SK-N-MC (cell line): Measurements from ENCODE around the gene CFP.
A peak's percentile ranks its signal among the peaks of the same experiment; 100 is the strongest.
"Not testable (repeated sequence)": the region's sequence is repeated elsewhere in the genome, so short reads cannot be mapped to it uniquely, and the experiment has no call there.

Experiments used
- DNase-seq: peaks from one replicate; pipeline ENCODE4 v3.0.0-alpha.2; 2011; ENCODE audit warnings: low read depth, low spot score
- H3K27ac ChIP-seq: fragments of 200-600 bp; sonication (generic); 2 replicates; pipeline ENCODE4 v1.5.1; 2016; ENCODE audit warnings: mixed run types
- H3K36me3 ChIP-seq: fragments of 200-600 bp; sonication (generic); 2 replicates; pipeline ENCODE4 v1.6.1; 2017; ENCODE audit warnings: antibody characterized with exemption, low read length, mixed read lengths; ENCODE audit not compliant: insufficient read depth
- H3K4me3 ChIP-seq: fragments of 200-600 bp; sonication (generic); 2 replicates; pipeline ENCODE4 v1.5.1; 2016
- H3K9ac ChIP-seq: fragments of 200-600 bp; sonication (generic); 2 replicates; pipeline ENCODE4 v1.8.0; 2017; ENCODE audit warnings: mixed run types, mixed read lengths; ENCODE audit not compliant: insufficient read length
- H3K9me3 ChIP-seq: fragments of 200-600 bp; sonication (generic); 2 replicates; pipeline ENCODE4 v1.6.1; 2017; ENCODE audit warnings: low read depth, mild to moderate bottlenecking, antibody characterized with exemption, low read length, moderate library complexity, mixed read lengths
- EZH2 ChIP-seq: fragments of 200-600 bp; sonication (generic); IDR thresholded peaks from one replicate; pipeline ENCODE4 v1.6.1; 2017; ENCODE audit warnings: antibody characterized with exemption
- FOXP2 ChIP-seq: optimal IDR thresholded peaks from 2 replicates; pipeline ENCODE3; 2011; ENCODE audit warnings: mild to moderate bottlenecking, moderate library complexity; ENCODE audit not compliant: insufficient read depth; ENCODE audit errors: extremely low read length, control extremely low read depth
- POLR2AphosphoS5 ChIP-seq: IDR thresholded peaks from 2 replicates; pipeline ENCODE4 v1.6.1; 2012; ENCODE audit warnings: mild to moderate bottlenecking, low read depth, low read length, borderline replicate concordance

Gene CFP

GRCh38 chrX:47607091-47607490, 22.6 kb downstream of the CFP start:
- H3K9me3 ChIP-seq = no peaks in the 10 kb centered on the region
- H3K27ac ChIP-seq = peak overlapping the region; percentile 98
- H3K4me3 ChIP-seq = no peak overlapping the region
- TF ChIP-seq FOXP2 (no peak), POLR2AphosphoS5 (no peak), EZH2 (no peak)
- H3K36me3 ChIP-seq = no peaks in the 10 kb centered on the region; the same call in 1 of the 2 replicates
- H3K9ac ChIP-seq = peak overlapping the region; percentile 10
- no peak for DNase-seq

GRCh38 chrX:47605024-47605423, 24.7 kb downstream of the CFP start:
- Histone ChIP-seq H3K36me3 (peaks cover 7% of the 10 kb centered on the region; the same call in 1 of the 2 replicates), H3K9ac (peak overlapping the region; percentile 11), H3K4me3 (no peak overlapping the region), H3K9me3 (no peaks in the 10 kb centered on the region), H3K27ac (0 out of 2 replicates have a peak overlapping the region, but pooled peaks have one; percentile 55)
- TF ChIP-seq POLR2AphosphoS5 = no peak
- no peak for TF ChIP-seq EZH2
- TF ChIP-seq FOXP2 = no peak
- DNase-seq = no peak

- H3K9me3 ChIP-seq, H3K4me3 ChIP-seq, H3K36me3 ChIP-seq, H3K27ac ChIP-seq, DNase-seq, H3K9ac ChIP-seq: not testable (repeated sequence)
Observed at GRCh38 chrX:47603125-47603524, 26.6 kb downstream of the CFP start.

GRCh38 chrX:47597222-47597621, 32.5 kb downstream of the CFP start:
- DNase-seq = no peak
- peaks cover 14% of the 10 kb centered on the region; the same call in 1 of the 2 replicates for H3K36me3 ChIP-seq
- no peak overlapping the region for H3K27ac ChIP-seq
- no peaks in the 10 kb centered on the region for H3K9me3 ChIP-seq
- no peak overlapping the region for H3K9ac ChIP-seq
- H3K4me3 ChIP-seq = no peak overlapping the region
- TF ChIP-seq EZH2 (no peak), POLR2AphosphoS5 (no peak), FOXP2 (no peak)

GRCh38 chrX:47596256-47596655, 33.5 kb downstream of the CFP start:
- peak overlapping the region; percentile 52; the same call in 1 of the 2 replicates for H3K4me3 ChIP-seq
- no peak overlapping the region for H3K9ac ChIP-seq

GRCh38 chrX:47595716-47596251, 33.9 kb downstream of the CFP start:
- peak overlapping the region; percentile 17 for H3K9ac ChIP-seq
- no peak for TF ChIP-seq POLR2AphosphoS5
- no peak for TF ChIP-seq EZH2
- no peak for TF ChIP-seq FOXP2
- peak overlapping the region; percentile 52 for H3K4me3 ChIP-seq
- peaks cover 14% of the 10 kb centered on the region; the same call in 1 of the 2 replicates for H3K36me3 ChIP-seq
- no peak for DNase-seq
- peak overlapping the region; percentile 83 for H3K27ac ChIP-seq
- H3K9me3 ChIP-seq = no peaks in the 10 kb centered on the region

More at GRCh38 chrX:47596256-47596655, 33.5 kb downstream of the CFP start:
- peak overlapping the region; percentile 83 for H3K27ac ChIP-seq
- peaks cover 14% of the 10 kb centered on the region; the same call in 1 of the 2 replicates for H3K36me3 ChIP-seq
- TF ChIP-seq FOXP2 (no peak), POLR2AphosphoS5 (no peak), EZH2 (no peak)
- no peaks in the 10 kb centered on the region for H3K9me3 ChIP-seq
- DNase-seq = peak; percentile 51

- Histone ChIP-seq H3K27ac (no peak overlapping the region), H3K9ac (no peak overlapping the region), H3K9me3 (no peaks in the 10 kb centered on the region), H3K4me3 (no peak overlapping the region), H3K36me3 (0 out of 2 replicates have a peak, but pooled peaks cover 6% of the 10 kb centered on the region)
- TF ChIP-seq POLR2AphosphoS5 (no peak), FOXP2 (no peak), EZH2 (no peak)
- no peak for DNase-seq
Observed at GRCh38 chrX:47593522-47593921, 36.2 kb downstream of the CFP start.

GRCh38 chrX:47590984-47591383, 38.7 kb downstream of the CFP start:
- no peak overlapping the region for H3K4me3 ChIP-seq
- TF ChIP-seq FOXP2 = no peak
- TF ChIP-seq POLR2AphosphoS5 = no peak
- no peak for TF ChIP-seq EZH2
- no peak overlapping the region for H3K27ac ChIP-seq
- no peaks in the 10 kb centered on the region for H3K36me3 ChIP-seq
- no peak overlapping the region for H3K9ac ChIP-seq
- no peaks in the 10 kb centered on the region for H3K9me3 ChIP-seq
- DNase-seq = no peak
